Ascending aorta (tissue), 2 donors: Measurements from ENCODE around the gene C1QC. TPM values are rescaled to one million over a fixed set of nuclear protein-coding genes. Genes with fewer than 3 reads are reported as not detected.

Experiments used
- DNase-seq, 2 donors: peaks; one replicate each; pipeline ENCODE4 v3.0.0-alpha.2; 2019; ENCODE audit warnings: low spot score in 2 of 2
- H3K27ac ChIP-seq, 2 donors: fragments of 200-600 bp; sonication (generic); one replicate each; pipeline ENCODE4 v1.5.1; 2016 to 2017; ENCODE audit warnings: mild to moderate bottlenecking in 1 of 2
- H3K27me3 ChIP-seq: fragments of 200-600 bp; sonication (generic); one replicate; pipeline ENCODE4 v1.5.1; 2017
- H3K36me3 ChIP-seq, 2 donors: fragments of 200-600 bp; sonication (generic); one replicate each; pipeline ENCODE4 v1.5.1; 2016
- H3K4me1 ChIP-seq, 2 donors: fragments of 200-600 bp; sonication (generic); one replicate each; pipeline ENCODE4 v1.5.1; 2016 to 2017; ENCODE audit warnings: mild to moderate bottlenecking in 1 of 2
- H3K4me3 ChIP-seq, 2 donors: fragments of 200-600 bp; sonication (generic); one replicate each; pipeline ENCODE4 v1.5.1; 2016 to 2017; ENCODE audit warnings: mild to moderate bottlenecking in 1 of 2
- H3K9me3 ChIP-seq, 2 donors: fragments of 200-600 bp; sonication (generic); one replicate each; pipeline ENCODE4 v1.5.1; 2016
- intact Hi-C: fragments of 100-400 bp; cut with DNase I; formaldehyde crosslinking; loops from one replicate; pipeline ENCODE4 v1.15.1; 2023
- total RNA-seq: library from RNA; depleted of rRNA; stranded (reverse); fragments of >200 nt; gene quantifications from one replicate; pipeline ENCODE4 v1.1.0, GENCODE V29; 2016
- TF ChIP-seq, protein P1 (sequence below), 3 experiments: fragments of 200-600 bp in 2 of 3; fragments of 450-650 bp in 1 of 3; sonication (generic) in 2 of 3; IDR thresholded peaks; one replicate each; pipeline ENCODE4 v1.5.1; 2016 to 2019; ENCODE audit warnings: antibody characterized with exemption in 3 of 3, mild to moderate bottlenecking in 1 of 3, moderate library complexity in 1 of 3

Gene C1QC
- total RNA-seq, 1 donor from 2014 or later, result 350 TPM

DNA sequence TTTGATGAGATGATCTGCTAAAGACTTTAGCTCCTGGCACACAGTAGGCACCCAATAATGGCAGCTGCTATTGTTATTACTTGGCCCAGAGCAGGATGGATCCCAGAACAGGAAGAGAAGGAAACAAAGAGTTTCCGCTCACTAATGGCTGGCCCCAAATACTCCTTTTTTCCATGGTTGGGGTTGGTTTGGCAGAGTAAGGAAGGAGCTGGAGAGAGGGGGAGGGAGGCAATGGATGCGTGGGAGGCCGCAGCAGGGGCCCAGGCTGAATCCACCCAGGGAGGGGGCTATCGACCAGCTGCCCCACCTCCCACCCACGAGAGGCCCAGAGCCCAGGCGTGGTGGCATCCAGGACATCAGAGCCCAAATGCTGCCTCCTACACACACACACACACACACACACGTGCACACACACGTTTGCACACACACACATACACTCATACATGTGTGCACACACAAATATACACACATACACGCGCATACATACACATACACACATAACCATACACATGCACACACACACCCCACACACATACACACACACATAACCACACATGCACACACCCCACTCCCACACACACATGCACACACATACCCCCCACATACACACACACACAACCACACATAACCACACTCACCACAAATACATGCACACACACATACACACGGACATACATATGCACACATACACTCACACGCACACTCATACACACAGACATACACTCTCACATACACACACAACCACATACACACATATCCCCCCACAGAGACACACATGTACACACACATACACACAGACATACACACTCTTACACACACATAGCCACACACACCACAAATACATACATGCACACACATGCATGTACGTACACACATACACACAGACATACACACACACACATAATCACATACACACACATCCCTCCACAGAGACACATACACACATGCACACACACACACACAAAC, 34.8 kb downstream of the C1QC start:
- intact Hi-C loops, result no loop called here
- no peak for DNase-seq
- H3K4me3 ChIP-seq, result no peak overlapping the region
- no peaks in the 10 kb centered on the region for H3K4me1 ChIP-seq
- TF ChIP-seq, protein P1, sequence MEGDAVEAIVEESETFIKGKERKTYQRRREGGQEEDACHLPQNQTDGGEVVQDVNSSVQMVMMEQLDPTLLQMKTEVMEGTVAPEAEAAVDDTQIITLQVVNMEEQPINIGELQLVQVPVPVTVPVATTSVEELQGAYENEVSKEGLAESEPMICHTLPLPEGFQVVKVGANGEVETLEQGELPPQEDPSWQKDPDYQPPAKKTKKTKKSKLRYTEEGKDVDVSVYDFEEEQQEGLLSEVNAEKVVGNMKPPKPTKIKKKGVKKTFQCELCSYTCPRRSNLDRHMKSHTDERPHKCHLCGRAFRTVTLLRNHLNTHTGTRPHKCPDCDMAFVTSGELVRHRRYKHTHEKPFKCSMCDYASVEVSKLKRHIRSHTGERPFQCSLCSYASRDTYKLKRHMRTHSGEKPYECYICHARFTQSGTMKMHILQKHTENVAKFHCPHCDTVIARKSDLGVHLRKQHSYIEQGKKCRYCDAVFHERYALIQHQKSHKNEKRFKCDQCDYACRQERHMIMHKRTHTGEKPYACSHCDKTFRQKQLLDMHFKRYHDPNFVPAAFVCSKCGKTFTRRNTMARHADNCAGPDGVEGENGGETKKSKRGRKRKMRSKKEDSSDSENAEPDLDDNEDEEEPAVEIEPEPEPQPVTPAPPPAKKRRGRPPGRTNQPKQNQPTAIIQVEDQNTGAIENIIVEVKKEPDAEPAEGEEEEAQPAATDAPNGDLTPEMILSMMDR (IDR thresholded peaks at IDR 0.05), result no peak
- H3K9me3 ChIP-seq, result no peaks in the 10 kb centered on the region
- no peaks in the 10 kb centered on the region for H3K27me3 ChIP-seq
- H3K27ac ChIP-seq, result no peak overlapping the region
- H3K36me3 ChIP-seq, result no peaks in the 10 kb centered on the region

DNA sequence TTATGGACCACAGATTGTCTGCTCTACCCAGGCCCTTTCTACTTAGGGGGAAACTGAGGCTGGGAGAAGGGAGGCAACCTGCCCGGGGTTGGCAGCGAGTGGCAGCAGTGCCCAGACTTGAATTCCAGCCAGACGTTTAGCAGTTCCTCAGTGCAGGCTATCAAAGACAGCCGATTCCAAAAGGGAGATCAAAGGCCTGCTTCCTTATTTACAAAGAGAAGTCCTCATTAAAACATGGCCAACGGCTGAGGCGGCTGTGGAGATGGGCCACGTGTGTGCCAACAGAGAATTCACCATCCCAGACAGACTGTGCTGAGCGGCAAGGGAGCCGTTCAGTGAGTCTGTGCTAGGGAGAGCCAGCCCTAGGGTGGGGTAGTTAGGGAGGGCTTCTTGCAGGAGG, 37.3 kb downstream of the C1QC start:
- intact Hi-C loops, result no loop called here
- no peaks in the 10 kb centered on the region for H3K4me1 ChIP-seq
- no peak overlapping the region for H3K27ac ChIP-seq
- no peaks in the 10 kb centered on the region for H3K27me3 ChIP-seq
- TF ChIP-seq, protein P1 (IDR thresholded peaks at IDR 0.05), result no peak
- H3K9me3 ChIP-seq, result no peaks in the 10 kb centered on the region
- H3K4me3 ChIP-seq, result no peak overlapping the region
- DNase-seq, result no peak
- H3K36me3 ChIP-seq, result no peaks in the 10 kb centered on the region

DNA sequence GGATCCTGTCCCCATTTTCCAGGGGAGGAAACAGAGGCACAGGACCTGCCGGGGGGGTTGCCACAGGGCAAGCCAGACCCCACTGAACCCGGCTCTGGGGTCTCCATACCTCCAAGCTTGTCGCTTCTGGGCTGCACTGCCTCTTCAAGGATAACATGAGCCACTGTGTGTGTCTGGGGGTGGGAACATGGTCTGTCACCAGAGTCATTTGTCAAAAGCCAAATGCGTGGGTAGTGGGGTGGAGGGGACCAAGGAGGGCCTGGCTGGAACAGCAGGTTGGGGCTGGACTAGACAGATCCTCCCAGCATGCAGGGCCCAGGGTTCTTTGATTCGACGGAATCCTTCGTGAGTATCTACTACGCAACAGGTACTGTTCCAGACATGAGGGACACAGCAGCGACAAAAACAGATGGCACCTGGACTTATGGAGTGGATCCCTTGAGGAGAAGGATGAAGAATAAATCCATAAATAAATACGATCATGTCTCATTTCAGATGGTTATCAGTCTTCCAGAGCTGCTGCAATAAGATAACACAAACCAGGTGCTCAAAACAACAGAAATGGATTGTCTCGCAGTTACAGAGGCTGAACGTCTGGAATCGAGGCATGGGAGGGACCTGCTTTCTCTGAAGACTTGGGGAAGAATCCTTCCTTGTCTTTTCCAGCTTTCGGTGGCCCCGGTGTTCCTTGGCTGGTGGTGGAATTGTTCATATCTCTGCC, 38.3 kb downstream of the C1QC start:
- Histone ChIP-seq H3K27me3 (no peaks in the 10 kb centered on the region), H3K9me3 (no peaks in the 10 kb centered on the region), H3K4me3 (no peak overlapping the region), H3K27ac (no peak overlapping the region), H3K36me3 (no peaks in the 10 kb centered on the region), H3K4me1 (no peaks in the 10 kb centered on the region)
- DNase-seq, result no peak
- intact Hi-C loops, result no loop called here
- TF ChIP-seq, protein P1 (IDR thresholded peaks at IDR 0.05), result no peak

DNA sequence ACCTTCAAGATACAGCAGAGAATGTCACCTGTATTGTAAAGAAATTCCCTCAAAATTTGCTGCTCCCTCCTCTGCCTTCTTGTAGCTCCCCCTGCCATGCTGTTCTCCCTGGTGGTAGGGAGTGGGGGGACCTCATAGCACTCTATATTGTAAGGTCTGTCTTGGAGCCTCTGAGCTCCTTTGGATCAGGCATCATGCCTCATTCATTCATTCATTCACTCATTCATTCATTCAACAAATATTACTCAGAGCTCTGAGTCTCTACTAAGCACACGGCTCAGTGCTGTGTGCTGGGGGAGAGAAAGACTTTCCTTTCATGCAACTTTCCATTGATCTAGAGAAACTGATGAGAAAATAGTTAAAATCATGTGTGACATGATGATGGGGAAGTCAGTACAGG, 40.1 kb downstream of the C1QC start:
- Histone ChIP-seq H3K4me3 (no peak overlapping the region), H3K27me3 (no peaks in the 10 kb centered on the region), H3K27ac (no peak overlapping the region), H3K36me3 (no peaks in the 10 kb centered on the region), H3K4me1 (no peaks in the 10 kb centered on the region), H3K9me3 (no peaks in the 10 kb centered on the region)
- intact Hi-C loops, result no loop called here
- TF ChIP-seq, protein P1 (IDR thresholded peaks at IDR 0.05), result no peak
- DNase-seq, result no peak

DNA sequence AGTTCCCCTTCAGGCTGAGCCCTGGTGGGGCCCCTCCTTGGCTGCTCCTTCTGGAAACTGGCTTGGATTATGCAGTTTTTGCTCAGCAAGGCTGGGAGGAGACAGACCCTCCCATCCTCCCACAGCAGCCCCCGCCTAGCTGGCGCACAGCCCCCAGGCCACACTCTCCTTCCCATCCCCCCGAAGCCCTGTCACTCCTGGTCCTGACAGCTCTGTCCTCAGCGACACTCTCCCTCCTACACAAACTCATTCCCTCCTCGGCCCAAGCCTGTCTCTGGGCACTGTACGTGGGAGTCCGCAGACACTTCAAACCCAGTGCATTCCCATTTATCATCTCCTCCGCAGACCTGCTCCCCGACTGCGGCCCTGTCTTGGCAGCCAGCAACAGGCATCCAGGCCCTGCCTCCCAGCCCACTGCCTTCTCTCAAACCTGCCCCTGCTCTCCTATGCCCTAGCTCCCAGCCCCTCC, 42.2 kb downstream of the C1QC start:
- DNase-seq, result no peak
- Histone ChIP-seq H3K4me1 (no peaks in the 10 kb centered on the region), H3K4me3 (no peak overlapping the region), H3K9me3 (no peaks in the 10 kb centered on the region), H3K27ac (no peak overlapping the region), H3K27me3 (no peaks in the 10 kb centered on the region), H3K36me3 (no peaks in the 10 kb centered on the region)
- intact Hi-C loops, result no loop called here
- TF ChIP-seq, protein P1 (IDR thresholded peaks at IDR 0.05), result no peak
